GM13977 (cell line): ENCODE data around the gene SUN1.
"Not testable (repeated sequence)": the region's sequence is repeated elsewhere in the genome, so short reads cannot be mapped to it uniquely, and the experiment has no call there.

Experiments
- DNase-seq: peaks from one replicate; pipeline ENCODE4 v3.0.0; 2012; ENCODE audit warnings: low spot score
- CTCF ChIP-seq: IDR thresholded peaks from 2 replicates; pipeline ENCODE4 v1.5.1; 2012; ENCODE audit warnings: mild to moderate bottlenecking, control low read depth; ENCODE audit not compliant: insufficient read depth; ENCODE audit errors: extremely low read depth, missing control alignments
- in situ Hi-C: fragments of 300-500 bp; cut with MboI; formaldehyde crosslinking; loops from one replicate; pipeline ENCODE4 v1.12.0; 2022; ENCODE audit warnings: low sequenced_read_pairs, low pct_unique_long_range_greater_than_20kb, mixed read lengths, inconsistent platforms; ENCODE audit not compliant: unreplicated experiment

The SUN1 gene

GRCh38 chr7:871900-872537 lies 39.7 kb downstream of the SUN1 start:
- no peak for DNase-seq
- in situ Hi-C loops: no loop called here
- TF ChIP-seq CTCF: no peak

- in situ Hi-C loops: not testable (repeated sequence)
Measured at GRCh38 chr7:872685-873084, 40.4 kb downstream of the SUN1 start.

GRCh38 chr7:873367-874002 lies 41.2 kb downstream of the SUN1 start:
- peak; percentile 98 for TF ChIP-seq CTCF
- in situ Hi-C loops: no loop called here
- peak; percentile 88 for DNase-seq

More at GRCh38 chr7:872685-873084, 40.4 kb downstream of the SUN1 start:
- DNase-seq: not testable (repeated sequence)

- no peak for TF ChIP-seq CTCF
- in situ Hi-C loops: no loop called here
- DNase-seq: no peak
Measured at GRCh38 chr7:874031-874749, 41.9 kb downstream of the SUN1 start.

- in situ Hi-C loops: no loop called here
- no peak for TF ChIP-seq CTCF
- DNase-seq: no peak
Measured at GRCh38 chr7:875051-875450, 42.8 kb downstream of the SUN1 start.

- in situ Hi-C loops: no loop called here
- DNase-seq: no peak
- no peak for TF ChIP-seq CTCF
Measured at GRCh38 chr7:875476-876076, 43.3 kb downstream of the SUN1 start.
